OCI-M2 (cell line): ENCODE data around the gene BCL11B.

Experiments used
- DNase-seq: peaks from one replicate; lab custom pipeline; 2025; ENCODE audit not compliant: unreplicated experiment; lab: John Stamatoyannopoulos, UW

BCL11B gene

DNA sequence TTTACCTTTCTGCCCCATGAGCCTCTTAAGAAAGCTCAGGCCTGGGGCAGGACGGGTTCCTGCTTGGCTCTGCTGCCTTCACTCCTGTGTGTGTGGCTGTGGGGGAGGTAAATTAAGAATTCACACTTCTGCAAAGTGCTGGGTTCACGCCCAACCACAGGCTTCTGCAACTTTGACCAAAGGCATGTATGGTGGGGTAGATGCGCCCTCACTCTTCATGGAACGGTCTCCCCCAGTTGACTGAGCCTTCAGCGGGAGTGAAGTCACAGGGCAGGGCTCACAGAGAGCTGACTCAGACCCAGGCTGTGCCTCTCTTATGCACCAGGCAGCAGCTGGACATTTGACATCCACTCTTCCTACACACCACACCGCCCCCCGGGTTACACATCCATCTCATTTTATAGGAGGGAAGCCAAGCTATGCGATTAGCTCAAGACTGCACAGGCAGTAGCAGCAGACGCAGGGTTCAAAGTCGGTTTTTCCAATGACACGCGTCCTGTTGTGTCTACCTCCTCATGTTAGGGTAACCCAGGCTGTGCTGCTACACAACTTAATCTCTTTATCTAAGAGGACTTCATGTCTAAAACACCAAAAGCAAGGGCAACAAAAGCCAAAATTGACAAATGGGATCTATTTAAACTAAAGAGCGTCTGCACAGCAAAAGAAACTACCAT, 15.4 kb upstream of the BCL11B start:
- no peak for DNase-seq

DNA sequence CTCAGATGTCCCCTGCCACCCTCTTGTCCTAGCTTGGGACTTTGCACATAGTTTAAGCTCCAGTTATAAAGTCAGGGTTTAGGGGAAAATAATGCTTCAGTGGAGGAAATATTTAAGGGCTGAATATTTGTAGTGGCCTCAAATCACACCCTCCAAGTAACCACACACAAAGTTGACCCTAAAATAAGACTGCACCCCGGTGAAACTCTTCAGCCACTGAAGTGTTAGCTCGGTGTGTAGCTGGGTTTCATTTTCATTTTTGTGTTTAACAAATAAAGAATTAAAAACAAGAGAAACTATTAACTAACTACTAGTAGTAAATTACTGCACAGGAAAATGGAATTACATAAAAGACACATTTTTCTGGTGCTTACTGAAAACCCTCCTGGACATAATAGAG, 14.8 kb upstream of the BCL11B start:
- no peak for DNase-seq

DNA sequence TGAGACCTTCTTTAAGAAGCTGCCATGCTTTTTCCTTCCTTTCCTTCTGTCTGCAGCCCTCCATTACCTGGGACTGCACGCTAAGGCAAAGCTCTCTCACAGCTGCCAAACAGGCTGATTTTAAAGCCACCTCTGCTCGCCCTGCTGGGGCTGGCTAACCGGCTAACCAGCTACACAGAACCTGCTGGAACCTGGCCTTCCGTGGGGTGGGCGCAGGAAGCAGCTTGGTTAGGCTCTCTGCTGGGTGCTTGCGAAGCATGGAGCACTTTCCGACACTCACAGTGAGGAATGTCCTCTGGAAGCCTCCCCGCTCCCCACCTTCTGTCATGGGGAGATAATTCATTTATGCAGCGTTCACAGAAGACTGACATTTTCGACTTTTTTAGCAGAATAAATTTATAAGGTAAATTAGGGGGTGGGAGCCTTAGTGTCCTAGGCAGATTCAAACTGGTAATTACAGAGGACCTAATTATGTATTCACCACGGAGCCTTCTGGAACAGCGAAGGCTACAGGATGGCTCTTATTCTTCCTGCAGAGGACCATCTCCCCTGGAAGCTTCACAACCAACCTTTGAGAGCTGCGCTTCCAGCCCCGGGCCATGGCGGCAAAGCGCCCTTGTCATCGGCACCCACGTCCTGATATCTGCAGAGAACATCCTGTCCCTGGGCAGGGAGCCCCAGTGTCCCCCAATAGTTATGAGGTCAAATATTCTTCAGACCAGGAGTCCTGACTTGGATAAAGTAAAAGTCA, 12.4 kb upstream of the BCL11B start:
- no peak for DNase-seq

DNA sequence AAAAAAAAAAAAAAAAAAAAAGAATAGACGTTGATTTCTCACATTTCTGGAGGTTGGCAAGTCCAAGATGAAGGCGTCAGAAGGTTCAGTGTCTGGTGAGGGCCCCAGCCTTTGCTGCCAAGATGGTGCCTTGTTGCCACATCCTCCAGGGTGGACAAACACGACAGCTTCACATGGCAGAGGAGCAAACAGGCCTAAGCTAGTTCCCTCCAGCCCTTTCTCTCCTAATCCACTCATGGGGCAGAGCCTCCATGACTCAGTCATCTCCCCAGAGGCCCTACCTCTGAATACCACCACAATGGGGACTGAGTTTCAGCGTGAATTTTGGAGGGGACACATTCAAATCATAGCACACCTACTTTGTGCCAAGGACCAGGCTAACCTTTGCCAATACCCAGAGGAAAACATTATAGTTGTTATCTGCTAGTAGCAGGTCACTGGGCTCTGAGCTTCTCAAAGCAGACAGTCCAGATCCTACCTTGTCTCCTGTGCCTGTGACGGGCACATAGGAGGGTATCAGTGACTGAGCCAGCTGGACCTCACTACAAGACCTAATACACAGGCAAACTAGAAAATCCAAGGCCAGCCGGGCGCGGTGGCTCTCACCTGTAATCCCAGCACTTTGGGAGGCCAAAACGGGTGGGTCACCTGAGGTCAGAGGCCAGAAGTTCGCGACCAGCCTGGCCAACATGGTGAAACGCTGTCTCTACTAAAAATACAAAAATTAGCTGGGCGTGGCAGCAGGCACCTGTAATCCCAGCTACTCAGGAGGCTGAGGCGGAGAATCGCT, 10.5 kb upstream of the BCL11B start:
- no peak for DNase-seq

DNA sequence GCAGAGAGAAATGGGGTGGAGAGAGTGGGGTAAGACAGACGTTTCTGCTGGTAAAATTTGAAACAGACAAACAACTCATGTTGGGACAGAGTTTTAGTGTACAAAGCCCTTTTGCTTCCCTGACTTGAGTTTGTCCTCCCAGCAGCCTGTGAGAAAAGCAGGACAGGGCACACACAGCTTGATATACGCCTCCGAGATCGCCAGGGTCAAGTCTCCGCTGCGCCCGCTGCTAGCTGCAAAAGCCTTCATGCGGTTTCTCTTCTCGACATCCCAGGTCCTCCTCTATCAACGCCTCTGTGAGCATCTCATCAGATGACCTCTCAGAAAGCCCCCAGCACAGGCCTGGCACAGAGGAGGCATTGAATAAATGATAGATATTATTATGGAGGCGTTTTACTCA, 9.4 kb upstream of the BCL11B start:
- DNase-seq = no peak

DNA sequence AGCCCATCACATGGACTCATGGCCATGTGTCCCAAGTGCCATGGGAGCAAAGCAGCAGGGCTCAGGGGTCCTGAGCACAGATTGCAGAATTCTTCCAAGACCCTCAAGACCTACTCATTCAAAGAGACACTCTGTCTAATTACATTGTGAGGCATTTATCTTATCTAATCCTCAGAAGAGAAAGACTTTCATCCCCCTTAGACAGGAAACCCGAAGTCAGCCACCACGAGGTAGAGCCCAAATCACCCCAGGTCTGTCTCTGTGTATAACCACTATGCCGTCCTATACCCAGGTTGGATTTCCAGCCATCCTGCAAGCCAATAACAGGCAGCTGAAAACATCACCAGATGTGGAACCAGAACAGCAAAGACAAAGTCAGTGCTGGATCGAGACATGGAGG, 8.9 kb upstream of the BCL11B start:
- DNase-seq = no peak

DNA sequence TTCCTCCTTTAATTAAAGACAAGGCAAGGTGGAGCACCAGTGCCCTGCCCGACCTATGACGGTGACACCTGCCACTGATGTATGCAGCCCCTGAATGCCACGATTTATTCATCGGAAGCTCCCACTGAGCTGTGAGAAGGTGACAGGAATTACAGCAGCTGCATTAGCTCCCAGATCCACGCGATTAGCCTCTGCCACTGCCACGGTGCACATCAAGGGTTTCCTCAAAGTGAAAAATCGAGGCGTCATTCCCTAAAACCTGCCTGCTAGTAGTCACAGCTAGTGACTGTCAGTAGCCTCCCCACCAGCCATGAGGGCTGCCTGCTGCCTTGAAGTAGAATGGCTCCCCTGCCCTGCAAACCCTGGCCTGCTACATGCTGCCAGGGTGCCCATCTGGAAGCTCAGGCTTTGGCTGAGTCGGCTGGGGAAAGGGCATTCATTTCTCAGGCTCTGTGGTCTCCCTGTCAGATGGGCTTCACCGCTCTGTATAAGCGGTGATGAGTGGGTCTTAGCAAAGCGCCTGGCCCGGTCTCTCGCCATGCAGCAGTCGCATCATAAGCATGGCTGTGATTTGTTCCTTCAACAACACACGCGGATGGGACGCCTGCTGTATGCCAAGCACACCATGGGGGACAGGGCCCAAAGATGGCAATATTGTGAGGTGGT, 8.2 kb upstream of the BCL11B start:
- DNase-seq = no peak

DNA sequence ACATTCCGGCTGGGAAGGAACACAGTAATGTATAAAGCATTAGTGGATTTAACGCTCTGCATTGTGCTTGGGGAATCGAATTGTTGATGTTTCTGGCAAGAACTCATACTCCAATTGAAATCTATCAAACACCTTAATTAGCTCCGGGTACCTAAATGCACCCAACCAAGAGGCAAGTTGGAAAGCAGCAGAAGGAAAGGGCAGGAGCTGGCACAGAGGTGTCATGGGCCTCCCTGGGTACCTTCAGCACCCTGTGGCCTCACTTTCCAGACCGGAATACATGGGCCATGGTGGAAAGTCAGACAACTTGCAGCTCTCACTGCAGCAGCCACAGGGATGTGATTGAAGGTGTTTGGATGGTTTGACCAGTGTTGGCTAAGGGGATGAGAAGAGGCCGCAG, 6.8 kb upstream of the BCL11B start:
- no peak for DNase-seq

DNA sequence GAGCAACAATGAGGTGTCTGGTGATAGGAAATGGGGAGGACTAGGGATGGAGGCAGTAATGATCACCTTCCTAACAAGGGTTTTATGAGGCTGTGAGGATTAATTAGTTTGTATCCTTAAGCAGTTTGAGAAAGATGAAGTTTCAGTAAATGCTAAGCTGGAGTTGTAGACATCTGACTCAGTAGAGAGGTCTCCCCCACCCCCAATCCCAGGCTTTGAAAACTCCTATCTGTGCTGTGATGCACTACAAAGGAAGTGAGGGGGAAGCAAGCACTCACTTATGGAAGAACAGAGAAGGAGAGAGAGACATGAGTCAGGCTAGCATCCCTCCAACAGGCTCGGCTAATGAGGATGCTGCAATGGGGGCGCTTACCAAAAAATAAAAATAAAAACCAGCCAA, 5.5 kb upstream of the BCL11B start:
- DNase-seq = no peak

DNA sequence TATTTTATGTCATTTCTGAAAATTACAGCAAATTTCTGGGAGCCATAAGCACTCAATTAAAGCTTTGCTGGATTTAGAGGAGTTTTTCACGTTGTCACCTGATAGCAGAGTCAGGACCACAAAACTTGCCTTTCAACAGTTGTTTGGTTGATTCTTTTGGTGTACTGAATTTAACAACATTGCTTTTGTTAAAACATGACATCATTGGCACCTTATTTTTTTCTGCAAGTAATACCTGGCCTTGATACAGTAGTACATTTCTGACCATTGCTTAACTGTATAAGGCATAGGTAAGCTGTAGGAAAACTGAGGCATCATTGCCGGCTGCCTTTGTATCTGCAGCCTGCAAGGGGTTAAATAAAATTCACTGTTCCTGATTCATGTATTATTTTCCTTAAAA, 4.5 kb upstream of the BCL11B start:
- no peak for DNase-seq

DNA sequence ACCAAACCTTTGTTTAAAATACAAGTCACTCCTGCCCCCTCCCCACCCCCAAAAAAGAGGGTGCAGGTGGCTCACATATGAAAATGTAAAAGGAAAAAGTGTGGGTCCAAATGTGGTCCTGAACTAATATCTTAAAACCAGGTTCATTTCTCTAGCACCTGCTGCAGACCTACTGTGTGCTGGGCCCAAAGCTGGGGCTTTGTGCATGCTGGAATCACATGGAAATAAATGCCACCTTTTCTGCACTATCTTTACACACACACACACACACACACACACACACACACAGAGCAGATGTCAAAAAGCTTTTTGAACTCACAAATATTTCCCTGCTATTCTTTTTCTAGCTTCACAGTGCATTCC, 3.2 kb upstream of the BCL11B start:
- no peak for DNase-seq

DNA sequence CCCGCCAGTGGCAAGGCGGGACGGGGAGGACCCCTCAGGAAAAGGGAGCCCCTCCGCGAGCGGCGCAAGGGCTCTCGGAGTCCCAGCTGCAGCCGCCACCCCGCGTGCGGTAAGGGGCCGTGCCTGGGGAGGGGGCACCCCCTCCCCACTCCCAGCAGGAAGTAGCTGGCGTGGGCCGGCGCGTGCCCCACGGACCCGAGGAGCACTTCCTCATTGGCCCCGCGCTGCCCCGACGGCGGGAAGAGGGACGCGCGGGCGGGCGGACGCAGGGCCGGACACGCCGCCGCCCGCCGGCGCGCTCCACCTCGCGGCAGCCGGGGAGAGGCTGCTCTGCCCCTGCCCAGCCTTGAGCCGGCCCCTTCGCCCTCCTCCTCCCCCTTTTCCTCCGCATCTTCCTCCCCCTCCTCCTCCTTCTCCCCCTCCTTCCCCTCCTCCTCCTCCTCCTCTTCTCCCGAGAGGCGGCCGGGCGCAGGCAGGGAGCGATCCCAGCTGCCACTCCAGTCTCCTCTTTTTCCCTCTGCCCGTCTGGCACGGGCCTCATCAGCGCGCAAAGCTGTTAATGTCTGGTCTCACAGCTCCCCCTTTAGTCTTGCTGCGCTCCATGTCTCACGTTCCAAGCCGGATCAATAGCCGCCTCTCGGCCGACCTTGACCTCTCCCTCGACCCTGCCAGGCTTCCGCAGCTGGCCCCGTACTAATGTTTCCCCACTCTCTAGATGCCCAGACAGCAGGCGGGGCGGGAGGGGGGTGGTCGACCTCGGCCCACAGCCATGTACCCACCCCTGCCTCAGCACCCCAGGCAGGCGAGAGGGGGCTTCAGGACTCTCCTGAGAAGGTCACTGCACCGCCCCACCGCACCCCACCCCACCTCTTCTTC, 2.6 kb upstream of the BCL11B start:
- DNase-seq = no peak

DNA sequence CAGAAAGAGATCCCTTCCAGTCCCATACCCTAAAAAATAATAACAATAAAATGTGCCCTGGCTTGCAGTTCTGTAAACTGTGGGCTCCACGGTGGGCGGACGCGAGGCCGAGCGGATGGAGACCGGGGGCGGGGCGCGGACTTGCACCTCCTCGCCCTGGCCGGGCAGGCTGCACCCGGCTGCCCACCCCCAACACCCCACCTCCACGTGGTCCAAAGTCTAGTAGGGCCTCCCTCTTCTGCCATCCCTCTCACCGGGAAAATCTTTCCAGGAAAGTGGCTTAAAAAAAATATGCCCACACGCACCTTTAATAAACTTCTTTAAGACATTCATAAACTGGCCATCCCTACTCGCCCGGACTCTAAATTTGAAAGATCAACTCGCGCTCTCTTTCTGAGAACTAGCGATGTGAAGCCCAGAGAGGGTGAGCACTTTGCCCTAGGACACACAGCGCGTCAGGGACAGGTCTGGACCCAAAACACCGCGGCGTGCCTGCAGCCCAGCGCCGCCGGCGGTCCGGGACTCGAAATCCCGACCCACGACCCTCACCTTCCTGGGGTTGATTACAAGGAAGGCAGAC, 1.9 kb upstream of the BCL11B start:
- no peak for DNase-seq

DNA sequence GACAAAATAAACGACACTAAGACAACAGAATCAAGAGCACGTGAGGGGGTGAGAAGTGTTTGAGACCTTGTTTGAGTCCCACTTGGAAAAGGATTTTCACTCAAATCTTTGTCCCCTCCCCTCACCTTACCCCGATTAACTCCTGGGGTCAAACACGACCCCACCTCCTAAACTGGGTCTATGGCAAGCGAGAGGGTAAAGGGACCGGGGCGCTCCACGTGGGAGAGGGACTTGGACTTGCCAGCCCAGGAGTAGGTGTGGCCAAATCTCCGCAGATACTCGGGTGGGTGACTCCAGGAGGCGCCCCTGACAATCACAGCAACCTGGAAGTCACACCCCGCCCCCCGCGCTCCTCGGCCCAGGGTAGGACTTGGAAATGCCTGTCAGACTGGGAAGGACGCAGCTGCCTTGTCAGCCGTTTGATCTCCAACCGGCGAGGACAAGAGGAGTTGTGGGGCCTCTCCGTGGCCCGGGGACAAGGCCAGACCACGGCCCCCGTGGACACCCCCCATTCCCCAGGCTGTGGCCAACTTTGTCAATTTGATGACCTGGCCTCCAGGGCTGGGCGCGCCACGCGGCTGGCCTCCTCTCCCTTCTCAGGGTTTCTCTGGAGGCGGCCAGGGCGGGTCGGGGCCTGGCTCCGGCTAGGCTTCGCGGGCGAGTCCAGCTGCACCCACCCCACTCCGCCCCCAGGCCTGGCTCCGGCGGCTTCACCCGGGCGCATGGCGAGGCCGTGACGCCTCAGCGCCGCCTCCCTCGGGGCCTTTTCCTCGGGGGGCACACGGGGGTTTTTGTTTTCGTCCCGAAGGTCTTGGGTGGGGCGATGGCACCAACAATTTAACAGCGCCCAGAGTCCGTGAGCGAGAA, 1.1 kb upstream of the BCL11B start:
- DNase-seq = no peak

DNA sequence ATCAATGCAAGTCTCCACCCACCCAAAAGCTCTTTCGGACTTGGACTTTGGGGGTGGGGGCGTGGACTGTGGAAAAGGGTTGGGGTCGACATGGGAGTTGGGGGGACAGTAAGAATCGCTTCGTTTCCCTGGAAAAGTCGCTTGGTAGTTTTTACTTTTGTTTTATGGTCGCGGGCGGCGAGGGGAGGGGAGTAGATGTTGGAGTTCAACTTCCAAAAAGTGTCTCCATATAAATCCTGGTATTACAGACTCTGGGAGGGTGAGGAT, 568 bp upstream of the BCL11B start:
- DNase-seq = no peak

DNA sequence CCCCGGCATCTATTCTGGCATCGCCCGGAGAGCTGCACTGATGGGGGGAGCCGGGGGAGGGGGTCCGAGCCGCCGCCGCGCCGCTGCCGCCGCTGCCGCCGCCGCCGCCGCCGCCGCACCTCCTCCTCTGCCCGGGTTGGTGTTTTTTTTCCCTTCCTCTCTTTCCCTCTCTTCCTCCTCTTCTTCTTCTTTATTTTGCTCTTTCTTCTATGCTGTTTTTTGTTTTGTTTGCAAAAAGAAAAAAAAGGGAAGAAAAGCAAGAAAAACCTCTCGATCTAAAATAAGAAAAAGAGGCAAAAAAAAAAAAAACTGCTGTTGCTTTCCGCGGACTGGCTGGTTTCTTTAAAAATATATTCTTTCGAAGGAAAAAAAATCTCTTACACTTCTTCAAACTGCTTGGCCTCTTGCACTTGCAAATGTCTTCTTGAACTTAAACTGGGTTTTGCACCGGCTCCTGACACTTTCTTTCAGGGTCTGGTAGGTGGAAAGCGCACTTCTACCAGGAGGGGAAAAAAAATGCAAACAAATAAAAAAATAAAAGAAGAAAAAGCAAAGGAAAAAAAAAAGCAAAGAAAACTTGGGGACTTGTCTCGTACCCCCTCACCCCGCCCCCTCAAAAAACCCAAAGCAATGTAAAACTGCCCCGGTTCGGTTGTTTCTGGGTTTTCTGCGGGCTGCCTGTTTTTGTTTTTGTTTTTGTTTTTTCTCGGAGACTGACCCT, 616 bp downstream of the BCL11B start:
- DNase-seq = no peak

DNA sequence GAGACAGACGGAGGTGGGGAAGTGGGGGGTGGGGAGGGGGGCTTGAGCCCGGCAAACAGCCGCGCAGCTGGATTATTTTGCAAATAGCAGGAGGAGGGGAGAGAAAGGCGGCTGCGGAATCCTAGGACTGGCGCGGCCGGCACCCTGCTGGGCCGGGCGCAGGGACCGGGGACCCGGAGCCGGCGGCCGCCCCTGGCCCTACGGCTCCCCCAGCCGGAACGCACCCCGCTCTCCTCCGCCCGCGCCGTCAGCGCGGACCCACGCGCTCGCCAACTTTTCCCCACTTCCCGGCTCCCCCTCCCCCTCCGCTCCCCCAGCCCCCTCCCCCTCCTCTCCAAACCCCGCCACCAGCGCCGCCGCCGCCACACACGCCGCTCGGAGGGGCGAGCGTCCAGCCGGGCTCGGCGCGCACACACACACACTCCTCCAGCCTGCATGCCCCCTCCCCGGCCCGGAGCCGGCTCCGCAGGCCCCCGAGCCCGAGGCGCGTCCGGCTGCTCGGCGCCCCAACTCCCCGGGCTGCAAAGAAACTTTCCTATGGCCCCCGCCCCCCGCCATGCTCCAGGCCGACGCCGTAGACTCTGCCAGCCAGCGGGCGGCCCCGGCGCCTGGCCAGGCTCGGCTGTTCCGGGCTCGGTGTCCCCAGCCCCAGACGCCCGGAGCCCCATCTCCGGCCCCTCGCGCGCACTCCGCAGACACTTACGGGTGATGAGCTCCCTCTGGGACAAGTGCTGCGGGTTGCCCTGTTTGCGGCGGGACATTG, 1.4 kb downstream of the BCL11B start:
- DNase-seq = no peak
